Parathyroid adenoma (tissue), 2 donors: ENCODE results near the gene HOXC12.
A peak's percentile ranks its signal among the peaks of the same experiment; 100 is the strongest.

Source experiments
- H2AFZ ChIP-seq: fragments of 300-600 bp; sonication (generic); one replicate; pipeline ENCODE4 v1.7.0; 2017; ENCODE audit warnings: antibody characterized with exemption, mild to moderate bottlenecking
- H3K27ac ChIP-seq: fragments of 300-600 bp; sonication (generic); one replicate; pipeline ENCODE4 v1.7.0; 2017
- H3K27me3 ChIP-seq: fragments of 300-600 bp; sonication (generic); one replicate; pipeline ENCODE4 v1.7.0; 2017; ENCODE audit warnings: low read length; ENCODE audit not compliant: control insufficient read depth, insufficient read depth
- H3K36me3 ChIP-seq: fragments of 300-600 bp; sonication (generic); one replicate; pipeline ENCODE4 v1.7.0; 2017; ENCODE audit warnings: low read length; ENCODE audit not compliant: control insufficient read depth, insufficient read depth
- H3K4me1 ChIP-seq: fragments of 300-600 bp; sonication (generic); one replicate; pipeline ENCODE4 v1.7.0; 2017; ENCODE audit warnings: control low read depth
- H3K4me2 ChIP-seq: fragments of 300-600 bp; sonication (generic); one replicate; pipeline ENCODE4 v1.7.0; 2017; ENCODE audit warnings: low read length
- H3K4me3 ChIP-seq: fragments of 300-600 bp; sonication (generic); one replicate; pipeline ENCODE4 v1.7.0; 2017; ENCODE audit warnings: low read depth, low read length
- H3K79me2 ChIP-seq: fragments of 300-600 bp; sonication (generic); one replicate; pipeline ENCODE4 v1.7.0; 2017; ENCODE audit warnings: control low read depth
- H3K9ac ChIP-seq: fragments of 300-600 bp; sonication (generic); one replicate; pipeline ENCODE4 v1.7.0; 2017; ENCODE audit warnings: mild to moderate bottlenecking
- H3K9me3 ChIP-seq: fragments of 300-600 bp; sonication (generic); one replicate; pipeline ENCODE4 v1.7.0; 2017; ENCODE audit warnings: low read length; ENCODE audit not compliant: control insufficient read depth
- TF ChIP-seq, protein P1 (sequence below): fragments of 300-600 bp; sonication (generic); IDR thresholded peaks from one replicate; pipeline ENCODE4 v1.7.0; 2017; ENCODE audit warnings: antibody characterized with exemption, mild to moderate bottlenecking
- donor health status: primary hyperparathyroidism.

HOXC12 gene

GRCh38 chr12:53995378-53996239 is 40.9 kb downstream of the HOXC12 start:
- TF ChIP-seq, protein P1, sequence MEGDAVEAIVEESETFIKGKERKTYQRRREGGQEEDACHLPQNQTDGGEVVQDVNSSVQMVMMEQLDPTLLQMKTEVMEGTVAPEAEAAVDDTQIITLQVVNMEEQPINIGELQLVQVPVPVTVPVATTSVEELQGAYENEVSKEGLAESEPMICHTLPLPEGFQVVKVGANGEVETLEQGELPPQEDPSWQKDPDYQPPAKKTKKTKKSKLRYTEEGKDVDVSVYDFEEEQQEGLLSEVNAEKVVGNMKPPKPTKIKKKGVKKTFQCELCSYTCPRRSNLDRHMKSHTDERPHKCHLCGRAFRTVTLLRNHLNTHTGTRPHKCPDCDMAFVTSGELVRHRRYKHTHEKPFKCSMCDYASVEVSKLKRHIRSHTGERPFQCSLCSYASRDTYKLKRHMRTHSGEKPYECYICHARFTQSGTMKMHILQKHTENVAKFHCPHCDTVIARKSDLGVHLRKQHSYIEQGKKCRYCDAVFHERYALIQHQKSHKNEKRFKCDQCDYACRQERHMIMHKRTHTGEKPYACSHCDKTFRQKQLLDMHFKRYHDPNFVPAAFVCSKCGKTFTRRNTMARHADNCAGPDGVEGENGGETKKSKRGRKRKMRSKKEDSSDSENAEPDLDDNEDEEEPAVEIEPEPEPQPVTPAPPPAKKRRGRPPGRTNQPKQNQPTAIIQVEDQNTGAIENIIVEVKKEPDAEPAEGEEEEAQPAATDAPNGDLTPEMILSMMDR, result no peak
- peak overlapping the region; percentile 81 for H3K4me2 ChIP-seq
- H3K9ac ChIP-seq, result no peak overlapping the region
- peak overlapping the region; percentile 48 for H2AFZ ChIP-seq
- H3K27me3 ChIP-seq, result peaks cover 51% of the 10 kb centered on the region
- no peaks in the 10 kb centered on the region for H3K9me3 ChIP-seq
- H3K4me1 ChIP-seq, result no peaks in the 10 kb centered on the region
- H3K36me3 ChIP-seq, result no peaks in the 10 kb centered on the region
- no peak overlapping the region for H3K27ac ChIP-seq
- H3K4me3 ChIP-seq, result peak overlapping the region; percentile 60
- H3K79me2 ChIP-seq, result no peaks in the 10 kb centered on the region

DNA sequence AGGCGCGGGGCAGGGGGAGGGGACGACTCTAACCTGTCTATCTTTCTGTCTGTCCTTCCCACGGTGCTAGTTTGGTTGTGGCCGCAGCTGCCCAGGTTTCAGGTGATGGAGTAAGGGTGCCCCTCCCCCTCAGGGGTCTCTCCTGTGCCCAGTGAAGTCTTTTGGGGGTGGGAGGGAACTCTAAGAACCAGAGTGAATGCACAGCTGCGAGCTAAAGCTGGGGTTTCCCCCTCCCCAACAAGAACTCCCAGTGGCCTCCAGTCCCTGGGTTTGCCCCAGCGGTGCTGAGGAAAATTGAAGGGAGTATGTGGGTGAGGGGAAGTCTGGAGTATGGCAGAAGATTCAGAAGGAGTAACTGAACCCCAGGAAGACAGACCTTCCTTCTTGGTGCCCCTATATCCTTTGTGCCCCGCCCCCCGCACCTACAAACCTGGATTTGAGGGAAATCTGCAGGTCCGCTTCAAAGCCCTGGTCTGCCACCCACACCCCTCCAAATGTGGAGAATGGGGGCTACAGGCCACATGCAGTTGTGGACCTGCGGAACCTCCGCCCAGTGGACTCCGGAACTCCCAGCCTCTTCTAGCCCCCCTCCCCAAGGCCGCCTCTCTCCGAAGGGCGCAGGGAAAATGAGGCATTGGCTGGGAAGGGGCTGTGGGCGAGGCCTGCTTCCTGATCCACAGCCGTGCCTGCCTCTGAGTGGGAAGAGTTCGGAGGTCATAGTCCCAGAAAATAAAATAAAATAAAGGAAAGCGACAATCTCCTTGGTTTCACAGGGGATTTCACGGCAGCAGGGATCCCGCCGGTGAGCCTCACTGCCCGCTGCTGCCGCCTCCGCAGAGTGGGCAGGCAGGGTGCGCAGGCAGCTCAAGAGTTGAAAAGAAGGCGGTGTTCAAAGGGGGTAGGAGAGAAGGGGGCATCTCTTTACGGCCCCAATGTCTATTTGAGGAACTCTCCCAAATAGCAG is 41.8 kb downstream of the HOXC12 start:
- Histone ChIP-seq H3K4me2 (peak overlapping the region; percentile 81), H2AFZ (peak overlapping the region; percentile 48), H3K36me3 (no peaks in the 10 kb centered on the region), H3K9ac (no peak overlapping the region), H3K27me3 (peaks cover 46% of the 10 kb centered on the region), H3K79me2 (no peaks in the 10 kb centered on the region), H3K4me1 (no peaks in the 10 kb centered on the region), H3K9me3 (no peaks in the 10 kb centered on the region), H3K27ac (no peak overlapping the region), H3K4me3 (peak overlapping the region; percentile 60)
- TF ChIP-seq, protein P1, result no peak

DNA sequence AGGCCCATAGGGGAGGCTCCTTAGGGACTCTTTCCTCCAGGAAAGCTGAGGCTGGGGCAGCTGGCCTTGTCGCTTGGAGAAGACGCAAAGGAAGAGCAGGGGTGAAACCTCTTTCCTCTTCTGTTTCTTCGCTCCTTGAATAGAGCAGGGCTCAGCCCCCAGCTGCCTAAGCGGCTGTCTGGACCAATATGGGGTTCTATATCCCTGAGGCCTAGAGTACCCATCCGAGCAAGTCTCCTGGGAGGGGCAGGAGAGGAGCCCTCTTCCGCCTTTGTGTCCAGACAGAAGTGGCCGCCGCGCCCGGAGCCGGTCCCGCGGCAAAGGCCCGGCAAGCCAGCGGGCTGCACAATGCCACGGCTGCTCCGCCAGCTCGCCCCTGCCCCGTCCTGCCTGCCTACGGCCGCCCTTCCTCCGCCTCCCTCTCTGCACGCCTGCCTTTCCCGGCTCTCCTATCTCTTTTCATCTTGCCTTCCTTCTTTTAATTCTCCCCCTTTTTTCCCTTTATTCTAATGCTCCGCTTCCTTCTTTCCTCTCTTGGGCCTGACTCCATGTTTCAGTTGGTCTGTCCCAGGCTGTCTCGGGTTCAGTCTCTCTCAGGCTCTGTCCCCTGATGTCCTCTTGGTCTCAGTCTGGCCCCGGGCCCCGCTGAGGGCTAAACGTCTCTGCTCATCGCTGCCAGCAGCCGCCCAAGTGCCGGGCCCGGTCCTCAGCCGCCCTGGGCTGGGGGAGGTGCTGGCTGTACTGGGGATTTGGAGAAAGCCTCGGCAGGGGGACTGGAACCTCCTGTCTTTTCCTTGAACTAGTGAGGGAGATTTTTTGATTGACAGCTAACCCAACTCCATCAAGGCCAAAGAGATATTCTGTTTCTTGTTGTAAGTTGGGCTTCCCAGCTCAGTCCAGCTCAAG is 42.8 kb downstream of the HOXC12 start:
- no peaks in the 10 kb centered on the region for H3K36me3 ChIP-seq
- no peak overlapping the region for H2AFZ ChIP-seq
- no peak overlapping the region for H3K9ac ChIP-seq
- no peaks in the 10 kb centered on the region for H3K4me1 ChIP-seq
- H3K9me3 ChIP-seq, result no peaks in the 10 kb centered on the region
- H3K27me3 ChIP-seq, result peaks cover 43% of the 10 kb centered on the region
- no peak overlapping the region for H3K4me2 ChIP-seq
- H3K27ac ChIP-seq, result no peak overlapping the region
- TF ChIP-seq, protein P1, result no peak
- H3K79me2 ChIP-seq, result no peaks in the 10 kb centered on the region
- H3K4me3 ChIP-seq, result no peak overlapping the region

- Histone ChIP-seq H3K4me3 (no peak overlapping the region), H3K27me3 (peaks cover 38% of the 10 kb centered on the region), H3K36me3 (no peaks in the 10 kb centered on the region), H3K9ac (no peak overlapping the region), H3K9me3 (no peaks in the 10 kb centered on the region), H2AFZ (no peak overlapping the region), H3K79me2 (no peaks in the 10 kb centered on the region), H3K27ac (no peak overlapping the region), H3K4me1 (no peaks in the 10 kb centered on the region), H3K4me2 (no peak overlapping the region)
- TF ChIP-seq, protein P1, result no peak
Observed at GRCh38 chr12:53998110-53998899, 43.6 kb downstream of the HOXC12 start.
